ENCODE measurements around the gene ENPP5. TPM values are rescaled to one million over a fixed set of nuclear protein-coding genes. Genes with fewer than 3 reads are reported as not detected.
"Not testable (repeated sequence)": the region's sequence is repeated elsewhere in the genome, so short reads cannot be mapped to it uniquely, and the experiment has no call there.

ENPP5 gene
- total RNA-seq, 1 donor from 2014 or later: 13.6 TPM

- Mint-ChIP-seq H3K36me3 (ENCODE audit: insufficient read depth) (peaks cover 3% of the 10 kb centered on the region), H3K4me3 (ENCODE audit: low read depth) (no peak overlapping the region), H3K9me3 (ENCODE audit: low read depth) (no peaks in the 10 kb centered on the region), H3K4me1 (ENCODE audit: low read depth) (peaks cover 9% of the 10 kb centered on the region), H3K27ac (no peak overlapping the region), H3K27me3 (no peaks in the 10 kb centered on the region)
- no peak for TF ChIP-seq CTCF (IDR thresholded peaks at IDR 0.05; ENCODE audit: unreplicated experiment)
- no peak for DNase-seq (ENCODE audit: low spot score, unreplicated experiment)
Observed at GRCh38 chr6:46136831-46137230, 33.9 kb downstream of the ENPP5 start.

- no peak for DNase-seq (ENCODE audit: low spot score, unreplicated experiment)
- Mint-ChIP-seq H3K27ac (no peak overlapping the region), H3K27me3 (no peaks in the 10 kb centered on the region), H3K4me1 (ENCODE audit: low read depth) (peaks cover 11% of the 10 kb centered on the region), H3K4me3 (ENCODE audit: low read depth) (no peak overlapping the region), H3K36me3 (ENCODE audit: insufficient read depth) (peaks cover 3% of the 10 kb centered on the region), H3K9me3 (ENCODE audit: low read depth) (no peaks in the 10 kb centered on the region)
- no peak for TF ChIP-seq CTCF (IDR thresholded peaks at IDR 0.05; ENCODE audit: unreplicated experiment)
Observed at GRCh38 chr6:46135176-46135575, 35.6 kb downstream of the ENPP5 start.

GRCh38 chr6:46134216-46134615 is 36.6 kb downstream of the ENPP5 start:
- no peak for TF ChIP-seq CTCF (IDR thresholded peaks at IDR 0.05; ENCODE audit: unreplicated experiment)
- H3K27ac Mint-ChIP-seq: no peak overlapping the region
- H3K9me3 Mint-ChIP-seq (ENCODE audit: low read depth): no peaks in the 10 kb centered on the region
- peaks cover 15% of the 10 kb centered on the region for H3K4me1 Mint-ChIP-seq (ENCODE audit: low read depth)
- H3K36me3 Mint-ChIP-seq (ENCODE audit: insufficient read depth): peaks cover 3% of the 10 kb centered on the region
- H3K4me3 Mint-ChIP-seq (ENCODE audit: low read depth): no peak overlapping the region
- no peaks in the 10 kb centered on the region for H3K27me3 Mint-ChIP-seq
- DNase-seq (ENCODE audit: low spot score, unreplicated experiment): no peak

- peaks cover 10% of the 10 kb centered on the region for H3K27me3 Mint-ChIP-seq
- DNase-seq (ENCODE audit: low spot score, unreplicated experiment); H3K9me3 Mint-ChIP-seq (ENCODE audit: low read depth); H3K36me3 Mint-ChIP-seq (ENCODE audit: insufficient read depth); H3K27ac Mint-ChIP-seq; H3K4me1 Mint-ChIP-seq (ENCODE audit: low read depth): not testable (repeated sequence)
- H3K4me3 Mint-ChIP-seq (ENCODE audit: low read depth): peak overlapping the region; percentile 9
Observed at GRCh38 chr6:46131291-46131690, 39.5 kb downstream of the ENPP5 start.

- Mint-ChIP-seq H3K36me3 (ENCODE audit: insufficient read depth) (peaks cover 3% of the 10 kb centered on the region), H3K4me1 (ENCODE audit: low read depth) (peaks cover 8% of the 10 kb centered on the region)
Observed at GRCh38 chr6:46130666-46131065, 40.1 kb downstream of the ENPP5 start.

More at GRCh38 chr6:46130666-46131065, 40.1 kb downstream of the ENPP5 start:
- Mint-ChIP-seq H3K27me3 (peaks cover 10% of the 10 kb centered on the region), H3K27ac (no peak overlapping the region), H3K9me3 (ENCODE audit: low read depth) (no peaks in the 10 kb centered on the region), H3K4me3 (ENCODE audit: low read depth) (peak overlapping the region; percentile 90)
- no peak for TF ChIP-seq CTCF (IDR thresholded peaks at IDR 0.05; ENCODE audit: unreplicated experiment)
- no peak for DNase-seq (ENCODE audit: low spot score, unreplicated experiment)

Data from progenitor cell of endocrine pancreas (in vitro differentiated cells).